Peyer's patch (tissue), 4 donors: ENCODE results near the gene EMB.
"Not testable (repeated sequence)": the region's sequence is repeated elsewhere in the genome, so short reads cannot be mapped to it uniquely, and the experiment has no call there.

Source experiments
- POLR2A ChIP-seq, 2 donors: fragments of 450-650 bp; IDR thresholded peaks; one replicate each; pipeline ENCODE4 v1.5.1; 2017; ENCODE audit warnings: antibody characterized with exemption in 2 of 2, mild to moderate bottlenecking in 2 of 2, moderate library complexity in 2 of 2
- TF ChIP-seq, protein P1 (sequence below), 6 experiments: fragments of 450-650 bp in 4 of 6; fragments of 200-600 bp in 2 of 6; sonication (generic) in 1 of 6; IDR thresholded peaks; one replicate each; pipeline ENCODE4 v1.5.1; 2017 to 2019; ENCODE audit warnings: antibody characterized with exemption in 6 of 6, mild to moderate bottlenecking in 3 of 6, moderate library complexity in 1 of 6

DNA sequence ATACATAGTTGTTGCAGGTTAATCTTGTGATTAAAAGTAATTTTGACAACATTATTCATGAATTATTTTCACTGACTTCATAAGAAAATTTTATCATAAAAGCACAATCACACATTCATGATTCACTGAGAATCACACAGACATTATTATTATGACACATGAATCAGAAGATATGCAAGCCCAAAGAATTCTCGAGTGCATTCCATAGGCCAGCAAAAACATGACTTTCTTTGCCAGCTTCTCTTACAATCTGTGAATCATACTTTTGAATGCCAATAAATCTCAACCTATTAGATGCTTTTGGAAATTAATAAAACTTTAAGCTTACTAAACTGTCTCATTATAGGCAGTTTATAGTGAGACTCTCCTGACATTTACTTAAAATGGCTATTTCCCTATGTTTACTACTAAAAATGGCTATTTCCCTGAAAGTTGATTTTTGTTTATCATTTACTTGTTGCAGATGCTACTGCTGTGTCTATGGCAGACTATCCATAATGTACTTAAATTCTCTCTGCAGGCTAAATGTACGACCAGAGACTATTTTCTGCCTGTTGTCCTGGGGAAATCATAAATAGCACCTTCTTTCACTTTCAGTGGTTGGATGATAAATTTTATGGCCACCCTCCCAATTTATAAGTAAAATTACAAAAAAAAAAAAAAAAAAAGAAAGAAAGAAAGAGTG lies 47.0 kb downstream of the EMB start:
- TF ChIP-seq, protein P1, sequence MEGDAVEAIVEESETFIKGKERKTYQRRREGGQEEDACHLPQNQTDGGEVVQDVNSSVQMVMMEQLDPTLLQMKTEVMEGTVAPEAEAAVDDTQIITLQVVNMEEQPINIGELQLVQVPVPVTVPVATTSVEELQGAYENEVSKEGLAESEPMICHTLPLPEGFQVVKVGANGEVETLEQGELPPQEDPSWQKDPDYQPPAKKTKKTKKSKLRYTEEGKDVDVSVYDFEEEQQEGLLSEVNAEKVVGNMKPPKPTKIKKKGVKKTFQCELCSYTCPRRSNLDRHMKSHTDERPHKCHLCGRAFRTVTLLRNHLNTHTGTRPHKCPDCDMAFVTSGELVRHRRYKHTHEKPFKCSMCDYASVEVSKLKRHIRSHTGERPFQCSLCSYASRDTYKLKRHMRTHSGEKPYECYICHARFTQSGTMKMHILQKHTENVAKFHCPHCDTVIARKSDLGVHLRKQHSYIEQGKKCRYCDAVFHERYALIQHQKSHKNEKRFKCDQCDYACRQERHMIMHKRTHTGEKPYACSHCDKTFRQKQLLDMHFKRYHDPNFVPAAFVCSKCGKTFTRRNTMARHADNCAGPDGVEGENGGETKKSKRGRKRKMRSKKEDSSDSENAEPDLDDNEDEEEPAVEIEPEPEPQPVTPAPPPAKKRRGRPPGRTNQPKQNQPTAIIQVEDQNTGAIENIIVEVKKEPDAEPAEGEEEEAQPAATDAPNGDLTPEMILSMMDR (IDR thresholded peaks at IDR 0.05): not testable (repeated sequence)
- TF ChIP-seq POLR2A (IDR thresholded peaks at IDR 0.05): not testable (repeated sequence)
